Activated naive CD8-positive, alpha-beta T cell treated with anti-CD3 and anti-CD28 coated beads for 36 hours (primary cell): ENCODE data around the gene EEF2K. TPM values are rescaled to one million over a fixed set of nuclear protein-coding genes. Genes with fewer than 3 reads are reported as not detected.
"Not testable (repeated sequence)": the region's sequence is repeated elsewhere in the genome, so short reads cannot be mapped to it uniquely, and the experiment has no call there.

Experiments used
- DNase-seq: peaks from one replicate; pipeline ENCODE4 v3.0.0; 2021
- H3K27ac Mint-ChIP-seq: one replicate; pipeline ENCODE4 v1.8.0; 2022; ENCODE audit warnings: mild to moderate bottlenecking, moderate library complexity, mixed read lengths
- H3K27me3 Mint-ChIP-seq: one replicate; pipeline ENCODE4 v1.8.0; 2022; ENCODE audit warnings: mild to moderate bottlenecking, mixed read lengths
- H3K36me3 Mint-ChIP-seq: one replicate; pipeline ENCODE4 v1.8.0; 2021; ENCODE audit warnings: mild to moderate bottlenecking, mixed read lengths
- H3K4me1 Mint-ChIP-seq: one replicate; pipeline ENCODE4 v1.8.0; 2021; ENCODE audit warnings: mixed read lengths
- H3K4me3 Mint-ChIP-seq: one replicate; pipeline ENCODE4 v1.8.0; 2022; ENCODE audit warnings: mild to moderate bottlenecking, moderate library complexity, mixed read lengths
- H3K9me3 Mint-ChIP-seq: one replicate; pipeline ENCODE4 v1.8.0; 2022; ENCODE audit warnings: mixed read lengths
- total RNA-seq, 2 experiments: library from RNA; stranded (reverse); gene quantifications; one replicate each; pipeline ENCODE4 v1.2.3, GENCODE V29; 2021

EEF2K gene
- total RNA-seq, 2 experiments from 2014 or later, result 28.9 to 32.5 TPM

DNA sequence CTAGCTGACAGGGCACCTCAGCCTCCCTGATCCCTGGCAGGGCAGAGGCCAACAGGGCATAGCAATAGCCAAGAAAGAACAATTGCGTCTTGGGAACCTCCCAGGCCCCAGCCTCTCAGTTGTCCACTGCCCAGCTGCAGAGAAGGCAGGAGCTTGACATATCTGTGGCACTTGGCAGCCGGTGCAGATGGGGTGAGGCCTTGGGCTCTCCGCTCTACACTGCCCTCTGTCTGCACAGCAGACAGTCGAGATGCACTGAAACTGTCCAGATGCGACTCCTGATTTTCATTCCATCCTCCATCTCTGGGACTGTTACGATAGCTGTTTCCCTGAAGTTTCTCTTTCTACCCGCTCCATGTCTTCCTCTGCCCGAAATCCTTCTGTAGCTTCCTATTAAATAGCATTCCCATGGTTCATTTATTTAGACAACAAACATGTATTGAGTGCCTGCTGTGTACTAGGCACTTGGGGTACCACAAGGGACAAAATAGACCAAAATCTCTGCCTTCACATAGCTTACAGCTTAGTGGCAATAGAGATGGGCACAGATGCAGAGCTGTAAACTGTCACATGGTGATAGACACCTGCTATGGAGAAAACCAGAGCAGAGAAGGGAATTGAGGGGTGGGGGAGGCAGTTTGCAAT is 94.5 kb downstream of the EEF2K start:
- H3K27me3 Mint-ChIP-seq, result peaks cover 11% of the 10 kb centered on the region
- peak; percentile 44 for DNase-seq
- no peak overlapping the region for H3K4me3 Mint-ChIP-seq
- H3K9me3 Mint-ChIP-seq, result no peaks in the 10 kb centered on the region
- H3K4me1 Mint-ChIP-seq, result peaks cover 51% of the 10 kb centered on the region
- H3K27ac Mint-ChIP-seq, result no peak overlapping the region
- peaks cover 35% of the 10 kb centered on the region for H3K36me3 Mint-ChIP-seq

DNA sequence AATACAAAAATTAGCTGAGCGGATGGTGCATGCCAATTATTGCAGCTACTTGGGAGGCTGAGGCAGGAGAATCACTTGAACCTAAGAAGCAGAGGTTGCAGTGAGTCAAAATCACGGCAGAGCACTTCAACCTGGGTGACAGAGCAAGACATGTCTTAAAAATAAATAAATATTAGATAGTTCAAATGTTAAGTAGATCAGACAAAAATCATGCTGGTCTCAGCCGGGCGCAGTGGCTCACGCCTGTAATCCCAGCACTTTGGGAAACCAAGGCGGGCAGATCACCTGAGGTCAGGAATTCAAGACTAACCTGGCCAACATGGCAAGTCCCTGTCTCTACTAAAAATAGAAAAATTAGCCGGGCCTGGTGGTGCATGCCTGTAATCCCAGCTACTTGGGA is 95.3 kb downstream of the EEF2K start:
- Mint-ChIP-seq H3K27me3 (peaks cover 11% of the 10 kb centered on the region), H3K4me1 (peaks cover 46% of the 10 kb centered on the region), H3K36me3 (peaks cover 35% of the 10 kb centered on the region)
- H3K4me3 Mint-ChIP-seq, DNase-seq, H3K9me3 Mint-ChIP-seq, H3K27ac Mint-ChIP-seq: not testable (repeated sequence)

DNA sequence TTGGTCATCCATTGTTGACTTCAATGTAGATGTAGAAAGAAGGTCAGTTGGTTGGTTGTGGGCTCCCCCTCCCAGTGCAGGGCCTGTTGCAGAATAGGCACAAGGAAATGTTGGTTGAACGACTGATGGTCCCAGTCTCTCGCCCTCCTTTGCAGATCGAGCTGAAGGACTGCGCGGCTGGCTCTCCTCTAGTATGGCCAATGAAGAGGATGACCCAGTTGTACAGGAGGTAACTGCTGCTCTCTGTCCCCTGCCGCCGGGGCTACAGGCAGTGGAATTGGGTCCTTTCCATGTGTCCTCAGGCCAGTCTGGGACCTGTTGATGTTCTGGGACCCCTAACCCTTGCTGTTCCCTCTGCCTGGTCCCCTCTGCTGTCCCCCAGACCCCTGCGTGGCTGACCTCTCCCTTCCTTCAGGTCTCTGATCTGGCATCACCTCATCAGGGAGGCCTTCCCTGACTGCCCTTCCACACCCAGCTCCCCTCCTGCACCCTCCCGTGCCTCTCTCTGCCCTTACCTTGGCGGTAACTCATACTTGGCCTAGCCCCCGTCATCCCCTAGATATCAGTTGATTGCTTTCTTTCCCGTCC is 96.8 kb downstream of the EEF2K start:
- no peak for DNase-seq
- H3K27ac Mint-ChIP-seq, result no peak overlapping the region
- no peaks in the 10 kb centered on the region for H3K9me3 Mint-ChIP-seq
- no peak overlapping the region for H3K4me3 Mint-ChIP-seq
- H3K4me1 Mint-ChIP-seq, result peaks cover 44% of the 10 kb centered on the region
- peaks cover 6% of the 10 kb centered on the region for H3K27me3 Mint-ChIP-seq
- H3K36me3 Mint-ChIP-seq, result peaks cover 29% of the 10 kb centered on the region

DNA sequence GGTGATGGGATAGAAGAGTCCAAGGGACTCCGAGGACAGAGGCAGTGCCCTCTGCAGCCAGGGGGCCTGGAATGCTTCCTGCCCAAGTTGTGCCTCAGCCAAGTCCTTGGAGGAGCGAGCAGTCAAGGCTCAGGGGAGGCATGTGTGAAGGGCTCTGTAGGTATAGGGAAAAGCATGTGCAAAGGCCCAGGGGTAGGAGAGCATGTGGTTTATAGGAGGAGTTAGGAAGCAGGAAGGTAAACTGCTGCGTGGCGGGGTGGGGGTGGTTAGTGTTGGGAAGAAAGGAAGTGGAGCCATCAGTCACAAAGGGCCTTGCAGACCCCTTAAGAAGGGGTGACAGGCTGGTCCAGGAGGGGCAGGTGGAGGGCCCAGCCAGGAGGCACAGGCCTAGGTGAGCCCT is 98.3 kb downstream of the EEF2K start:
- Mint-ChIP-seq H3K4me1 (peaks cover 30% of the 10 kb centered on the region), H3K27me3 (no peaks in the 10 kb centered on the region), H3K27ac (no peak overlapping the region), H3K9me3 (no peaks in the 10 kb centered on the region), H3K36me3 (peaks cover 15% of the 10 kb centered on the region), H3K4me3 (no peak overlapping the region)
- no peak for DNase-seq

DNA sequence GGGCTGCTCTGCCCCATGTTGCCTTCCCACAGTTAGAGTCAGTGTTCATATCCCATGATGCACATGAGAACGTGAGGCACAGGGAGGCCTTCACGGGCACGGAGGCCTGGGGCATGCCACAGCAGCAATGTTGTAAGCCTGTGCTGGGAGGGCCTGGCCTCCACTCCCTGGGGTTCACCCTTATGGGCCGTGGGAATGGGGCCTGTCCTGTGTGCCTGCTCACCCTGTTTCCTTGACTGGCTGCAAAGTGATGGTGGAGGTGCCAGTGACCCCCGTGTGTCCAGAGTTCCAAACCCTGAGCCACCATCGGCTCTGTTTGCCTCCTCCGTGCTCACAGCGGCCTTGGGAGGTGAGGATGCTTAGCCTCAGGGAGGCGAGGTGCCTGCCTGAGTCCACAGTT is 100.7 kb downstream of the EEF2K start:
- Mint-ChIP-seq H3K27me3 (no peaks in the 10 kb centered on the region), H3K4me3 (no peak overlapping the region), H3K9me3 (no peaks in the 10 kb centered on the region), H3K36me3 (peaks cover 9% of the 10 kb centered on the region), H3K27ac (no peak overlapping the region), H3K4me1 (peaks cover 11% of the 10 kb centered on the region)
- DNase-seq, result no peak

DNA sequence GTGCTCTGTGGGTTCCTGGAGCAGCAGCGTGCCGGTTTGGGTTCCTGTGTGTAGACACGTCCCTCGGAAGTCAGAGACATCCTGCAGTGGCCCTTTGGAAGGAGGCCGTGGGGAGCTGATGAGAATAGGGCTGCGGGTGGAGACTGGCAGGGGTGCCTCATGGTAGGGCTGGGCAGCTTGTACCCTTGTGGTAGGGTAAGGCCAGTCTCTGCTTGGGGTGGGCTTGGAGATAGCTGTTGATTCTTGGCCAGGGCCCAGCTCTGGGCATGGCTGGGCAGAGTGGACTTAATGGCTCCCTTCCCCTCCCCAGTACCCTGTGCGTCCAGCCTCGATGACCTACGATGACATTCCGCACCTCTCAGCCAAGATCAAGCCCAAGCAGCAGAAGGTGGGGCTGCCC is 101.8 kb downstream of the EEF2K start:
- Mint-ChIP-seq H3K27ac (peak overlapping the region; percentile 32), H3K4me3 (no peak overlapping the region), H3K4me1 (peaks cover 3% of the 10 kb centered on the region), H3K27me3 (no peaks in the 10 kb centered on the region), H3K9me3 (no peaks in the 10 kb centered on the region), H3K36me3 (peaks cover 10% of the 10 kb centered on the region)
- no peak for DNase-seq

GRCh38 chr16:22308824-22309520 is 102.9 kb downstream of the EEF2K start:
- no peak overlapping the region for H3K27ac Mint-ChIP-seq
- no peaks in the 10 kb centered on the region for H3K4me1 Mint-ChIP-seq
- peaks cover 8% of the 10 kb centered on the region for H3K36me3 Mint-ChIP-seq
- DNase-seq, result no peak
- H3K9me3 Mint-ChIP-seq, result no peaks in the 10 kb centered on the region
- H3K27me3 Mint-ChIP-seq, result no peaks in the 10 kb centered on the region
- H3K4me3 Mint-ChIP-seq, result no peak overlapping the region

DNA sequence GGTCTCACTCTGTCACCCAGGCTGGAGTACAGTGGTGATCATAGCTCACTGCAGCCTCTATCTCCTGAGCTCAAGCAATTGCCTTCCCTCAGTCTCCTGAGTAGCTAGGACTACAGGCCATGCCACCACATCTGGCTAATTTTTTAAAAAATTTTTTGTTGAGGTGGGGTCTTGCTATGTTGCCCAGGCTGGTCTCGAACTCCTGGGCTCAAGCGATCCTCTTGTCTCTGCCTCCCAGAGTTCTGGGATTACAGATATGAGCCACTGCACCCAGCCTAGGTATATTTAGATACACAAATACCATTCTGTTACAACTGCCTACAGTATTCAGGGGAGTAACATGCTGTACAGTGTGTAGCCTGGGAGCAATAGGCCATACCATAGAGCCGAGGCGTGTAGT is 105.4 kb downstream of the EEF2K start:
- peaks cover 6% of the 10 kb centered on the region for H3K36me3 Mint-ChIP-seq
- H3K27ac Mint-ChIP-seq, result no peak overlapping the region
- H3K9me3 Mint-ChIP-seq, result no peaks in the 10 kb centered on the region
- DNase-seq, result no peak
- no peaks in the 10 kb centered on the region for H3K27me3 Mint-ChIP-seq
- no peaks in the 10 kb centered on the region for H3K4me1 Mint-ChIP-seq
- H3K4me3 Mint-ChIP-seq, result no peak overlapping the region

DNA sequence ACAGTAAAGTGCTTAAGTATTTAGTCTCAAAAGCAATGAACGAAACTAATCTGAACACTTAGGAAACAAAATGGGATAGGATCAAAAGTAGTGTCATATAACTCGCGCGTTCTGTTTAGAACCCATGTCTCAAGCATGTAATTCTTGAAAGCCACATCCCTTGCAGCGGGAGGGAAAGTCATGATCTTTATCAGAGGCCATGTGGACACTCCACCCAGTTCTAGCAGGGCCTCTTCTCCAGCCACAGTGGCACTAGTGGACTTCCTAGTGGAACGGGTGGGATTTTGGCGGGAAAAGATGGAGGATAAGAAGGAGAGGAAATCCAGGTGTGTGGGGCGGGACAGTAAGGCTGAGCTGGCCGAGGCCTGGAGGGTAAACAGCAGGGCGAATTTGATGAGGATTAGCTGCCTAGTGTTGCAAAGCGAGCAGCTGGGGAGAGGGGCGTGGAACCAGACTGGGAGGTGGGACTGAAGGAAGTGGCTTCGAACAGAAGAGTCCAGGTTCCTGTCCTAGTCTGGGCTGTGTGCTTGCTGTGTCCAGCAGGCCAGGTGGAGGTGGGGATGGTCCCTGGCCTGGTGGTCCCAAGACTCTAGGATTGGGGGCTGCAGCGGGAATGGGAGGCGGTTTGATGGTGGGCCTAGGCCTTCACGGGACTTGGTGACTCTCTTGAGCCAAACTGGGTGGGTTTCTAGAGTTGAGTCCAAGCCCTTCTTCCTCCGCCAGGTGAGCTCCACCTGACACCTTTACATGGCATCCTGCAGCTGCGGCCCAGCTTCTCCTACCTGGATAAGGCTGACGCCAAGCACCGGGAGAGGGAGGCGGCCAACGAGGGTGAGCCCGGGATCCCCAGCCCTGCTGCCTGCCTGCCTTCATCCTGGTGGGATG is 107.1 kb downstream of the EEF2K start:
- H3K36me3 Mint-ChIP-seq, result peaks cover 9% of the 10 kb centered on the region
- no peaks in the 10 kb centered on the region for H3K27me3 Mint-ChIP-seq
- H3K9me3 Mint-ChIP-seq, result no peaks in the 10 kb centered on the region
- H3K4me3 Mint-ChIP-seq, result no peak overlapping the region
- no peaks in the 10 kb centered on the region for H3K4me1 Mint-ChIP-seq
- DNase-seq, result no peak
- peak overlapping the region; percentile 47 for H3K27ac Mint-ChIP-seq

DNA sequence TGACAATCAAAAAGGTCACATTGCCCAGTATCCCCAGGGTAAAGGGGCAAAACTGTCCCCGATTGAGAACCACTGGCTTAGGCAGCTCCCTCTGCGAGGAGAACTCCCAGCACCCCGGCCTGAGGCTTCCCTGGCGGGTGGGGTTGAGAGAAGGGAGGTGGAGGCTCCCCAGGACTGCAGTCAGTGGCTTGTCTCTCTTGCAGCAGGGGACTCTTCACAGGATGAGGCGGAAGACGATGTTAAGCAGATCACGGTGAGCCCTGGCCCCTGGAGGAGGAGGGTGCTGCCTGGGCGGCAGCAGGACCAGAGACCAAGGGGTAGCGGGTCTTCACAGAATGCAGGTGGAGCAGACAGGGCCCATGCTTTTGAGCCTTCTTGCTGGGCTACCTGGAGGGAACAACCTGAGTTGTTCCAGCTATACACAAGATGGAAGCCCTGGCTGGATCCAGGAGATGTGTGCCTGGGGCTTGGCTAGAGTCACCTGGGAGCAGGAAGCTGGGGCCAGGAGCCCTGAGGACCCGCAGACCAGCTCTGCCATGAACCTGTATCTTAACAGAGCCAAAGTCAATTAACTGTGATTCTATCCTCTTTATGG is 107.9 kb downstream of the EEF2K start:
- Mint-ChIP-seq H3K9me3 (no peaks in the 10 kb centered on the region), H3K27me3 (no peaks in the 10 kb centered on the region), H3K36me3 (peaks cover 9% of the 10 kb centered on the region), H3K4me3 (no peak overlapping the region), H3K4me1 (no peaks in the 10 kb centered on the region), H3K27ac (no peak overlapping the region)
- no peak for DNase-seq

- DNase-seq, result no peak
- H3K27ac Mint-ChIP-seq, result no peak overlapping the region
- H3K36me3 Mint-ChIP-seq, result peaks cover 9% of the 10 kb centered on the region
- no peaks in the 10 kb centered on the region for H3K4me1 Mint-ChIP-seq
- no peaks in the 10 kb centered on the region for H3K27me3 Mint-ChIP-seq
- no peak overlapping the region for H3K4me3 Mint-ChIP-seq
- no peaks in the 10 kb centered on the region for H3K9me3 Mint-ChIP-seq
These were observed 108.9 kb downstream of the EEF2K start for GRCh38 chr16:22314661-22315626.

- Mint-ChIP-seq H3K27ac (no peak overlapping the region), H3K27me3 (no peaks in the 10 kb centered on the region), H3K9me3 (no peaks in the 10 kb centered on the region), H3K4me3 (no peak overlapping the region), H3K36me3 (peaks cover 16% of the 10 kb centered on the region), H3K4me1 (peaks cover 5% of the 10 kb centered on the region)
- no peak for DNase-seq
These were observed 109.9 kb downstream of the EEF2K start for GRCh38 chr16:22315979-22316378.

DNA sequence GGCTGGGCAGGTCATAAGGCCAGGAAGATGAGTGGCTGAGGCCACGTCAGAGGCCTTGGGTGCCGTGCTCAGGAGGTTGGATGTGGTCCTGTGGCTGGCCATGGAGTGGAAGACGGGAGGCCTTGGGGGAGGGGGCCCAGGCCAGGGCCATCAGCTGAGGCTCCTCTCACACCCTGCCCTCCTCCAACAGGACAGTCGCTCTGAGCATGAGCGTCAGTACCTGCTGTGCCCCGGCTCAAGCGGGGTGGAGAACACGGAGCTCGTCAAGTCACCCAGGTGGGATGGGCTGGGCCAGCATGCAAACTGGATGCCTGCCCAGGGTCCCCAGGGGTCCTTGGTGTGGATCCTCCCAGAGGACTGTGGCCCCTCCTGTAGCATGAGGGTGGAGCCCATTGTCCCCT is 110.3 kb downstream of the EEF2K start:
- H3K36me3 Mint-ChIP-seq, result peaks cover 19% of the 10 kb centered on the region
- H3K27me3 Mint-ChIP-seq, result no peaks in the 10 kb centered on the region
- H3K4me1 Mint-ChIP-seq, result peaks cover 7% of the 10 kb centered on the region
- no peaks in the 10 kb centered on the region for H3K9me3 Mint-ChIP-seq
- no peak for DNase-seq
- no peak overlapping the region for H3K27ac Mint-ChIP-seq
- no peak overlapping the region for H3K4me3 Mint-ChIP-seq

GRCh38 chr16:22317001-22317530 is 111.0 kb downstream of the EEF2K start:
- H3K9me3 Mint-ChIP-seq, result no peaks in the 10 kb centered on the region
- H3K27me3 Mint-ChIP-seq, result no peaks in the 10 kb centered on the region
- peaks cover 19% of the 10 kb centered on the region for H3K36me3 Mint-ChIP-seq
- H3K4me1 Mint-ChIP-seq, result peaks cover 7% of the 10 kb centered on the region
- H3K4me3 Mint-ChIP-seq, result no peak overlapping the region
- DNase-seq, result no peak
- no peak overlapping the region for H3K27ac Mint-ChIP-seq
